HG03196 (cell line): ENCODE measurements around the gene MOAP1.
"Not testable (repeated sequence)": the region's sequence is repeated elsewhere in the genome, so short reads cannot be mapped to it uniquely, and the experiment has no call there.

Source experiments
- ATAC-seq: cut with Tn5 transposase; IDR thresholded peaks from one replicate; pipeline ENCODE4 v1.9.1; 2021; ENCODE audit not compliant: unreplicated experiment

MOAP1 gene

GRCh38 chr14:93186466-93186865 lies 1.8 kb upstream of the MOAP1 start:
- ATAC-seq, result no peak

DNA sequence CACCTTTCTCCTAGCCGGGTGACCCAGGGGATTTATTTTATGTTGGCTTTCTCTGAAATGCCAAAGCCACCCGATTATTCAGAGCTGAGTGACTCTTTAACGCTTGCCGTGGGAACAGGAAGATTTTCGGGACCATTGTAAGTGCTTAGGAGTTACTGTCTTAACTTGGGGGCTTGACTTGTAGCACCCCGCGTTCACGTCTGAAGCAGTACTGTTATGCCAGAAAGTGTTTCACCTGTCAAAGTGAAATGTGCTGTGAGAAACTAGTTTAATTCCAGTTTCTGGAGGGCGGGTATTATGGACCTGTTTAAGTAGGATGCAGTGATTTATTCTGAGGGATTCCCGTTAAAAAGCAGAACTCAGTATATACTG lies 638 bp upstream of the MOAP1 start:
- no peak for ATAC-seq

- ATAC-seq, result no peak
These were observed 940 bp downstream of the MOAP1 start for GRCh38 chr14:93183596-93184317.

GRCh38 chr14:93175492-93175891 lies 9.2 kb downstream of the MOAP1 start:
- no peak for ATAC-seq

DNA sequence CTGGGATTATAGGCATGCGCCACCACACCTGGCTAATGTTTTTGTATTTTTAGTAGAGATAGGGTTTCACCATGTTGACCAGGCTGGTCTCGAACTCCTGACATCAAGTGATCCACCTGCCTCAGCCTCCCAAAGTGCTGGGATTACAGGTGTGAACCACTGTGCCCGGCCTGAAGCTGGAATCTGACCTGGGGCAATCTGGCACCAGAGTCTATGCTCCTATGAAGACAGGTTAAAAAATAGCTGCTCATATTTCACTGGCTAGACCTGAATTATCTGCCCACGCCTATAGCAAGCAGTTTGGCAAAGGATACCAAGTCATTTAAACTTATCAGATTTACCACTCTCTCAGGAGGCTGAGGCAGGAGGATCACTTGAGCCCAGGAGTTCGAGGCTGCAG lies 10.0 kb downstream of the MOAP1 start:
- not testable (repeated sequence) for ATAC-seq

GRCh38 chr14:93173943-93174395 lies 10.7 kb downstream of the MOAP1 start:
- no peak for ATAC-seq

DNA sequence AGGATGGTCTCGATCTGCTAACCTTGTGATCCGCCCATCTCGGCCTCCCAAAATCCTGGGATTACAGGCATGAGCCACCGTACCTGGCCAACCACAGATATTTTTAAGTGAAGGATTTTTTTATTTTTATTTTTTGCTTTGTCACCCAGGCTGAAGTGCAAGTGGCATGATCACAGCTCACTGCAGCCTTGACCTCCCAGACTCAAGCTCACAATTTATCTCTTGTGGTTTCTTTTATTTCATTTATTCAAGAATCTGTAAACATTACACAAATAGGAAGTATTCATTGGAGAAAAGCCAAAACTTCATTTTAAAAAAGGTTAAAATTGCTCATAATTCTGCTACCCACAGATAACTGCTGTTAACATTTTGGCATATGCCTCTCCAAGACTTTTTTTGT lies 13.3 kb downstream of the MOAP1 start:
- ATAC-seq, result no peak

DNA sequence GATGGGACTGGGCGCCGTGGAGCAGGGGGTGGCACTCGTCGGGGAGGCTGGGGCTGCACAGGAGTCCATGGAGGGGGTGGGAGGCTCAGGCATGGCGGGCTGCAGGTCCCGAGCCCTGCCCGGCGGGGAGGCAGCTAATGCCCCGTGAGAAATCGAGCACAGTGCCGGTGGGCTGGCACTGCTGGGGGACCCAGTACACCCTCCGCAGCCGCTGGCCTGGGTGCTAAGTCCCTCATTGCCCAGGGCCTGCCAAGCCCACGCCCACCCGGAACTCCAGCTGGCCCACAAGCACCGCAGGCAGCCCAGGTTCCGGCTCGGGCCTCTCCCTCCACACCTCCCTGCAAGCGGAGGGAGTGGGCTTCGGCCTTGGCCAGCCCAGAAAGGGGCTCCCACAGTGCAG lies 14.6 kb downstream of the MOAP1 start:
- not testable (repeated sequence) for ATAC-seq

DNA sequence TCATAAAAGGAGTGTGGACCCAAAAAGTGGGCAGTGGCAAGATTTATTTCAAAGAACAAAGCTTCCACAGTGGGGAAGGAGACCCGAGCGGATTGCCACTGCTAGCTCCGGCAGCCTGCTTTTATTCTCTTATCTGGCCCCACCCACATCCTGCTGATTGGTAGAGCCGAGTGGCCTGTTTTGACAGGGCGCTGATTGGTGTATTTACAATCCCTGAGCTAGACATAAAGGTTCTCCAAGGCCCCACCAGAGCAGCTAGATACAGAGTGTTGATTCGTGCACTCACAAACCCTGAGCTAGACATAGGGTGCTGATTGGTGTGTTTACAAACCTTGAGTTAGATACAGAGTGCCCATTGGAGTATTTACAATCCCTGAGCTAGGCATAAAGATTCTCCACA lies 15.1 kb downstream of the MOAP1 start:
- not testable (repeated sequence) for ATAC-seq

GRCh38 chr14:93168610-93169009 lies 16.1 kb downstream of the MOAP1 start:
- not testable (repeated sequence) for ATAC-seq

DNA sequence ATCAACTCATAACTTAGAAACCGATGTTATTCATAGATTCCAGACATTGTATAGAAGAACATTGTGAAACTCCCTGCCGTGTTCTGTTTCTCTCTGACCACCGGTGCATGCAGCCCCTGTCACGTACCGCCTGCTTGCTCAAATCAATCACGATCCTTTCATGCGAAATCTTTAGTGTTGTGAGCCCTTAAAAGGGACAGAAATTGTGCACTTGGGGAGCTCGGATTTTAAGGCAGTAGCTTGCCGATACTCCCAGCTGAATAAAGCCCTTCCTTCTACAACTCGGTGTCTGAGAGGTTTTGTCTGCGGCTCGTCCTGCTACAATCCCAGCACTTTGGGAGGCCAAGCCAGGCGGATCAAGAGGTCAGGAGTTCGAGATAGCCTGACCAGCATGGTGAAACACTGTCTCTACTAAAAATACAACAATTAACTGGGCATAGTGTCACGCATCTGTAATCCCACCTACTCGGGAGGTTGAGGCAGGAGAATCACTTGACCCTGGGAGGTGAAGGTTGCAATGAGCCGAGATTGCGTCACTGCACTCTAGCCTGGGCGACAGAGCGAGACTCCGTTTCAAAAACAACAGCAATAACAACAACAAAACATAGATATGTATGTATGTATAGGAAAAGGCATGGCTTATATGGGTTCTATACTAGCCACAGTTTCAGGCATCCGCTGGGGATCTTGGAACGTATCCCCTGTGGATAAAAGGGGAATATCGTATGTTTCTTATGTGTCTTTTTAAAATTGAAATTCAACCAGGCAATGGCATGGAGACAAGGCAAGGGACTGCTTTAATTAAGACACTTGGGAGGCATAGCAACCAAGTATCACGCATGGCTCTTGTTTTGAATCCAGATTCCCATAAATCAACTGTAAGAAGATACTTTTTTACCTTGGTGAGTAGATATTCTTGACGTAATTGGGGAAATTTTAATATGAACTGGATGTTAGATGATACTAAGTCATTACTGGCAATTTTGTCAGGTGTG lies 19.1 kb downstream of the MOAP1 start:
- not testable (repeated sequence) for ATAC-seq

- no peak for ATAC-seq
These were observed 21.1 kb downstream of the MOAP1 start for GRCh38 chr14:93163564-93163963.

DNA sequence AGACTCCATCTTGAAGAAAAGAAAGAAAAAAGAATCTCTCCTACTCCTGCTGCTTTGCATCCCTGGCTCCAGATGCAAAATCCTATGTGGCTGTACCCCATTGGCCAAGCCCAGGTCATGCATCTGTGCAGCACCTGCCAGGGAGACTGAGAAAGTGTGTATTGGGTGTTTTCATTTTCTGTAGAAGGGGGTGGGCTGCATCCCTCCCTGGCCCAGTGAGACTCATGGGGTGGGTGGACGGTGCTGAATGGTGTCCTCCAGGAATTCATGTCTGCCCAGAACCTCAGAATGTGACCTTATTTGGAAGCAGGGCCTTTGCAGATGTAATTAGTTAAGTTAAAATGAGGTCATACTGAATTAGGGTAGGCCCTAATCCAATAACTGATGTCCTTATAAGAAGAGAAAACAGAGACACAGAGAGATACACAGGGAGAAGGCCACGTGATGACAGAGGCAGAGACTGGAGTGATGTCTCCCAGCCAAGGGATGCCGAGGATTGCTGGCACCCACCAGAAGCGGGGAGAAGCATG lies 23.2 kb downstream of the MOAP1 start:
- no peak for ATAC-seq

GRCh38 chr14:93160353-93160801 lies 24.3 kb downstream of the MOAP1 start:
- ATAC-seq, result no peak

- ATAC-seq, result not testable (repeated sequence)
These were observed 24.9 kb downstream of the MOAP1 start for GRCh38 chr14:93159625-93160352.

DNA sequence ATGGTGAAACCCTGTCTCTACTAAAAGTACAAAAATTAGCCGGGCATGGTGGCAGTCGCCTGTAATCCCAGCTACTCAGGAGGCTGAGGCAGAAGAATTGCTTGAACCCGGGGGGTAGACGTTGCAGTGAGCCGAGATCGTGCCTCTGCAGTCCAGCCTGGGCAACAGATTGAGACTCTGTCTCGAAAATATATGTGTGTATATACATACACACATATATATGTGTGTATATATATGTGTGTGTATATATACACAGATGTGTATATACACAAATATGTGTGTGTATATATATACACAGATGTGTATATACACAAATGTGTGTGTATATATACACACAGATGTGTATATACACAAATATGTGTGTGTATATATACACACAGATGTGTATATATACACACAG lies 26.3 kb downstream of the MOAP1 start:
- ATAC-seq, result not testable (repeated sequence)

- ATAC-seq, result no peak
These were observed 27.9 kb downstream of the MOAP1 start for GRCh38 chr14:93156693-93157369.

DNA sequence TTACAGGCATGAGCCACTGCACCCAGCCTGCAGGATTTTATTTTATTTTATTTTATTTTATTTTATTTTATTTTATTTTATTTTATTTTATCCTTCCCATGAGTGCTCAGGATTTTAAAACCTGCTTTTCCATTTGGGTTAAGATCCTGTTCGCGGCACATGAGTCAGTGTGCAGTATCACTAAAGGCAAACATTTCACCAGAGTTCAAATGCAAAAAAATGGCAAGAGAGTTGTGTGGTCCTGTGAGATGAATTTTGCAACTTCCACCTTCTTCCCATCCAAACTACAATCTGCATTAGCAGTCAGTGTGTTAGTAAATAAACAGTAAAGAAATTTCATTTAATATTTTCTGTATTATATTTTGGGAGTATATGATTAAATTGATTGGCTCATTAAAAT lies 29.0 kb downstream of the MOAP1 start:
- ATAC-seq, result no peak

- ATAC-seq, result no peak
These were observed 31.6 kb downstream of the MOAP1 start for GRCh38 chr14:93153121-93153520.
